OCI-LY7 (cell line): ENCODE results near the gene SPTBN4. TPM values are rescaled to one million over a fixed set of nuclear protein-coding genes. Genes with fewer than 3 reads are reported as not detected.
A peak's percentile ranks its signal among the peaks of the same experiment; 100 is the strongest.

Experiments used
- BruUV-seq: library from RNA; stranded (reverse); fragments of 400-500 nt; replicated peaks from 2 replicates; lab custom pipeline; 2021; lab: Mats Ljungman, UMichigan
- CTCF ChIA-PET: fragments of 300-600 bp; sonication (Branson Sonifier 250); formaldehyde crosslinking; loops from one replicate; lab custom pipeline; 2022; ENCODE audit warnings: antibody characterized with exemption; ENCODE audit not compliant: unreplicated experiment; lab: Charles Lee
- POLR2A ChIA-PET: fragments of 300-600 bp; sonication (Branson Sonifier 250); formaldehyde crosslinking; loops from one replicate; lab custom pipeline; 2022; ENCODE audit warnings: antibody characterized with exemption; lab: Charles Lee
- DNase-seq: peaks from one replicate; pipeline ENCODE4 v3.0.0-alpha.2; 2015; ENCODE audit warnings: low spot score
- H2AFZ ChIP-seq: fragments of 200-600 bp; sonication (generic), shearing (Covaris generic); 2 replicates; pipeline ENCODE4 v1.6.1; 2014; ENCODE audit warnings: mild to moderate bottlenecking, antibody characterized with exemption, low read length, moderate library complexity
- H3K27ac ChIP-seq: fragments of 200-600 bp; sonication (generic); 2 replicates; pipeline ENCODE4 v1.5.1; 2014; ENCODE audit warnings: mixed run types, low read depth, mild to moderate bottlenecking, moderate library complexity, low read length, inconsistent platforms; ENCODE audit not compliant: poor library complexity, severe bottlenecking
- H3K36me3 ChIP-seq: fragments of 200-600 bp; sonication (generic); 2 replicates; pipeline ENCODE4 v1.6.1; 2014; ENCODE audit warnings: mild to moderate bottlenecking, antibody characterized with exemption, low read length, moderate library complexity, mixed read lengths; ENCODE audit not compliant: insufficient read depth
- H3K4me1 ChIP-seq: fragments of 200-600 bp; sonication (generic); 2 replicates; pipeline ENCODE4 v1.5.1; 2014; ENCODE audit warnings: mild to moderate bottlenecking, low read length; ENCODE audit not compliant: insufficient read depth, poor library complexity, severe bottlenecking
- H3K4me2 ChIP-seq: fragments of 200-600 bp; sonication (generic); 2 replicates; pipeline ENCODE4 v1.6.1; 2014; ENCODE audit warnings: mild to moderate bottlenecking, low read length
- H3K4me3 ChIP-seq: fragments of 200-600 bp; sonication (generic); 2 replicates; pipeline ENCODE4 v1.5.1; 2014; ENCODE audit warnings: mild to moderate bottlenecking, low read depth, low read length; ENCODE audit not compliant: poor library complexity, severe bottlenecking
- H3K79me2 ChIP-seq: fragments of 200-600 bp; sonication (generic); 2 replicates; pipeline ENCODE4 v1.6.1; 2016; ENCODE audit warnings: low read depth, mild to moderate bottlenecking, low read length, moderate library complexity, mixed read lengths; ENCODE audit not compliant: insufficient read depth
- H3K9me2 ChIP-seq: fragments of 200-600 bp; sonication (generic); 2 replicates; pipeline ENCODE4 v1.6.1; 2016; ENCODE audit warnings: mild to moderate bottlenecking, low read length, mixed read lengths; ENCODE audit not compliant: insufficient read depth
- H3K9me3 ChIP-seq: fragments of 200-600 bp; sonication (generic); 2 replicates; pipeline ENCODE4 v1.6.1; 2014; ENCODE audit warnings: mild to moderate bottlenecking, mixed run types, low read length, mixed read lengths
- H4K20me1 ChIP-seq: fragments of 200-600 bp; sonication (generic); 2 replicates; pipeline ENCODE4 v1.6.1; 2014; ENCODE audit warnings: mild to moderate bottlenecking, antibody characterized with exemption, low read length, moderate library complexity, mixed read lengths; ENCODE audit not compliant: insufficient read depth
- EZH2phosphoT487 ChIP-seq: fragments of 200-600 bp; sonication (generic); IDR thresholded peaks from 2 replicates; pipeline ENCODE4 v1.6.1; 2018; ENCODE audit warnings: low read depth, borderline replicate concordance, mild to moderate bottlenecking, mixed run types, antibody characterized with exemption, low read length, moderate library complexity, mixed read lengths
- intact Hi-C: fragments of 100-400 bp; cut with micrococcal nuclease; formaldehyde crosslinking; loops from one replicate; pipeline ENCODE4 v1.10.0; 2022; ENCODE audit not compliant: unreplicated experiment
- total RNA-seq, 2 experiments: library from RNA; depleted of rRNA in 1 of 2; stranded (reverse); fragments of >200 nt in 1 of 2; shearing (Covaris generic) in 1 of 2; gene quantifications; 2 replicates each; pipeline ENCODE4 v1.2.3, GENCODE V29; 2014 to 2022
- TF ChIP-seq, protein P1 (sequence below): fragments of 200-600 bp; sonication (generic); conservative IDR thresholded peaks from 2 replicates; pipeline ENCODE4 v1.5.1; 2014; ENCODE audit warnings: mild to moderate bottlenecking, antibody characterized with exemption, low read length, moderate library complexity, mixed read lengths

SPTBN4 gene
- total RNA-seq, 2 experiments from 2014 or later: 4.1 to 6.3 TPM

DNA sequence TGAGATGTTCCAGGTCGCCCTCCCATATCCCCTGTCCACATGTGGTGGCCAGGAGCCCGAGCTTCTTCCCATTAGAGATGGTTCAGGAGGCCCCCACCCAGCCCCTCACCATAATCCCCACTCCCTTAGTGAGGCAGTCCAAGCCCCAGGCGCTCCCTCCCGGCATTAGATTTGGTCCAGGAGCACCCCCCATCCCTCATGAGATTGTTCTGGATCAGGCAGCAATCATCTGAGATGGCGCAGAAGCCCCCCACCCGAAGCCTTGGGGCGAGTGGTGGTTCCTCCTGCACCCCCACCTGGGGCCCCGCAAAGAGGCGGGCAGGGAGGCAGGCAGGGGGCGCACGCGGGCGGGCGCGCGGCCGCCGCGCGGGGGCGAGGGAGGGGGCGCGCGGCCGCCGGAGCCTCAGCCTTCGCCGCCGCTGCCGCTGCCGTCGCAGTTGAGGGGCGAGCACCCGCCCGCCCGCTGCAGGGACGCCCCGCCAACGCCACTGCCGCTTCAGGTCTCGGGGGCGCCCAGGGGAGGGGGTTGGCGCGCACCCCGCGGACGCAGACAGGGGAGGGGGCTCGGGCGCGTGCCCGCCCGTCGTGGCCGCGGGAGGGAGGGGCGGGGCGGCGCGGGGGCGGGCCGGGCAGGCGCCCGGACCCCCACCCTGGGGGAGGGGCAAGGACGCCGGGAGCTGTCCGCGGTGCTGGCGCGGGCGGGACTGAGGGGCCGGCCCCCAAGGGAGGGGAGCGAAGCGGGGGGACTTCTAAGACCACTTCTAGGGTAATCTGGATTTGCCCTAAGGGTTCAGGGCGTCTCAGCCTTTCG is 63.5 kb downstream of the SPTBN4 start:
- DNase-seq: peak; percentile 42
- ChIA-PET CTCF (no interaction called here), POLR2A (no interaction called here)
- Histone ChIP-seq H3K9me2 (no peaks in the 10 kb centered on the region), H3K79me2 (no peaks in the 10 kb centered on the region), H2AFZ (peak overlapping the region; percentile 87; the same call in 1 of the 2 replicates), H3K4me3 (peak overlapping the region; percentile 51), H4K20me1 (no peaks in the 10 kb centered on the region), H3K27ac (no peak overlapping the region), H3K4me1 (peaks cover 13% of the 10 kb centered on the region), H3K36me3 (no peaks in the 10 kb centered on the region), H3K4me2 (peak overlapping the region; percentile 75), H3K9me3 (no peaks in the 10 kb centered on the region)
- no TSS peak for BruUV-seq
- intact Hi-C loops: no loop called here
- TF ChIP-seq, protein P1, sequence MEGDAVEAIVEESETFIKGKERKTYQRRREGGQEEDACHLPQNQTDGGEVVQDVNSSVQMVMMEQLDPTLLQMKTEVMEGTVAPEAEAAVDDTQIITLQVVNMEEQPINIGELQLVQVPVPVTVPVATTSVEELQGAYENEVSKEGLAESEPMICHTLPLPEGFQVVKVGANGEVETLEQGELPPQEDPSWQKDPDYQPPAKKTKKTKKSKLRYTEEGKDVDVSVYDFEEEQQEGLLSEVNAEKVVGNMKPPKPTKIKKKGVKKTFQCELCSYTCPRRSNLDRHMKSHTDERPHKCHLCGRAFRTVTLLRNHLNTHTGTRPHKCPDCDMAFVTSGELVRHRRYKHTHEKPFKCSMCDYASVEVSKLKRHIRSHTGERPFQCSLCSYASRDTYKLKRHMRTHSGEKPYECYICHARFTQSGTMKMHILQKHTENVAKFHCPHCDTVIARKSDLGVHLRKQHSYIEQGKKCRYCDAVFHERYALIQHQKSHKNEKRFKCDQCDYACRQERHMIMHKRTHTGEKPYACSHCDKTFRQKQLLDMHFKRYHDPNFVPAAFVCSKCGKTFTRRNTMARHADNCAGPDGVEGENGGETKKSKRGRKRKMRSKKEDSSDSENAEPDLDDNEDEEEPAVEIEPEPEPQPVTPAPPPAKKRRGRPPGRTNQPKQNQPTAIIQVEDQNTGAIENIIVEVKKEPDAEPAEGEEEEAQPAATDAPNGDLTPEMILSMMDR: peak; percentile 57
- no peak for TF ChIP-seq EZH2phosphoT487

DNA sequence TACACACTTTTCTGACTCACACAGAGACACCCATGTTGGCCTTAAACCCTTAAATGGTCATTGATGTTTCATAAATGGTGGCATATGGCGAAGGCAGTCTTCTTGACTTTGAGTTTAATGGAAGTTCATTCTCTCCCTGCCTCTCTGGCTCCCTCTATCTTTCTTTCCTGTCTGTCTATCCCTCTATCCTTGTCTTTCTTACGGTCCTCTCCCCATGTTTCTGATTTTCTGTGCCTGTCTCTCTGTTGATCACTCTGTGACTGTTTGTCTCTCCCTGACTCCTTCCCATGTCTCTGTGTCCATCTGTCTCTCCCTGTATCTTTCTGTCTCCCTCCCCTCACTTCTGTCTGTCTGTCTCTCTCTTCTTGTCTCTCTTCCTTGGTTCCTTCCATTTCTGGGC is 66.7 kb downstream of the SPTBN4 start:
- POLR2A ChIA-PET: no interaction called here
- Histone ChIP-seq H3K9me3 (no peaks in the 10 kb centered on the region), H3K4me2 (no peak overlapping the region), H2AFZ (no peak overlapping the region), H3K27ac (no peak overlapping the region), H3K79me2 (no peaks in the 10 kb centered on the region), H3K9me2 (no peaks in the 10 kb centered on the region), H4K20me1 (no peaks in the 10 kb centered on the region), H3K4me3 (no peak overlapping the region), H3K4me1 (peaks cover 13% of the 10 kb centered on the region), H3K36me3 (no peaks in the 10 kb centered on the region)
- TF ChIP-seq, protein P1: peak; percentile 42
- no peak for TF ChIP-seq EZH2phosphoT487
- no peak for DNase-seq
- no TSS peak for BruUV-seq
- CTCF ChIA-PET: no interaction called here
- intact Hi-C loops: no loop called here

DNA sequence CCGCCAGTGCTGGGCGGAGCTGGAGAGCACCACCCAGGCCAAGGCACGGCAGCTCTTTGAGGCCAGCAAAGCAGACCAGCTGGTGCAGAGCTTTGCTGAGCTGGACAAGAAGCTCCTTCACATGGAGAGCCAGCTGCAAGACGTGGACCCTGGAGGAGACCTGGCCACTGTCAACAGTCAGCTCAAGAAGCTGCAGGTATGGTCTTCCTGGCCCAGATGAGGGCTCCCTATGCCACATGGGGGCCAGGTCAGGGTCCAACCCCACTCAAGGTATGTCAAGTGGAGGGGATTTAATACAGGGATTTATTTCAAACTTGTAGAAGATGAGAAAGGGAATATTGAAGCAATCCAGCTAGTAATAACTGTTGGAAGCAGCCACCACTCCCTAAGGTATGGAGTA is 67.3 kb downstream of the SPTBN4 start:
- POLR2A ChIA-PET: no interaction called here
- no peak for DNase-seq
- Histone ChIP-seq H3K4me3 (no peak overlapping the region), H4K20me1 (no peaks in the 10 kb centered on the region), H3K4me1 (peaks cover 10% of the 10 kb centered on the region), H3K4me2 (no peak overlapping the region), H3K79me2 (no peaks in the 10 kb centered on the region), H3K9me2 (no peaks in the 10 kb centered on the region), H3K27ac (no peak overlapping the region), H3K9me3 (no peaks in the 10 kb centered on the region), H2AFZ (no peak overlapping the region), H3K36me3 (no peaks in the 10 kb centered on the region)
- CTCF ChIA-PET: no interaction called here
- intact Hi-C loops: no loop called here
- TF ChIP-seq EZH2phosphoT487: no peak
- TF ChIP-seq, protein P1: no peak
- no TSS peak for BruUV-seq
